DOHH2 (cell line): ENCODE measurements around the gene ZNF398.

ENCODE experiments used
- H3F3A ChIP-seq: fragments of 200-600 bp; sonication (generic), shearing (Covaris generic); 2 replicates; pipeline ENCODE4 v1.6.0; 2016; ENCODE audit warnings: antibody characterized with exemption, mild to moderate bottlenecking; ENCODE audit not compliant: control insufficient read depth, insufficient read depth
- H3K27ac ChIP-seq: fragments of 200-600 bp; sonication (generic); 2 replicates; pipeline ENCODE4 v1.5.1; 2014; ENCODE audit warnings: low read depth, mild to moderate bottlenecking, low read length, moderate library complexity
- H3K27me3 ChIP-seq: fragments of 200-600 bp; sonication (generic); 2 replicates; pipeline ENCODE4 v1.6.1; 2014; ENCODE audit warnings: mild to moderate bottlenecking, low read length, mixed read lengths; ENCODE audit not compliant: control insufficient read depth
- H3K36me3 ChIP-seq: fragments of 200-600 bp; sonication (generic); 2 replicates; pipeline ENCODE4 v1.6.1; 2014; ENCODE audit warnings: mild to moderate bottlenecking, low read length, moderate library complexity, mixed read lengths; ENCODE audit not compliant: control insufficient read depth
- H3K4me1 ChIP-seq: fragments of 200-600 bp; sonication (generic); 2 replicates; pipeline ENCODE4 v1.6.1; 2014; ENCODE audit warnings: mild to moderate bottlenecking, low read length, mixed read lengths; ENCODE audit not compliant: control insufficient read depth
- H3K4me2 ChIP-seq: fragments of 200-600 bp; sonication (generic); 2 replicates; pipeline ENCODE4 v1.6.0; 2014; ENCODE audit warnings: mild to moderate bottlenecking, low read length, moderate library complexity
- H3K4me3 ChIP-seq: fragments of 200-600 bp; sonication (generic); 2 replicates; pipeline ENCODE4 v1.5.1; 2014; ENCODE audit warnings: mild to moderate bottlenecking, low read length, mixed read lengths
- H3K79me2 ChIP-seq: fragments of 200-600 bp; sonication (generic); 2 replicates; pipeline ENCODE4 v1.6.1; 2014; ENCODE audit warnings: mild to moderate bottlenecking, low read length, mixed read lengths; ENCODE audit not compliant: control insufficient read depth
- H3K9me2 ChIP-seq: fragments of 200-600 bp; sonication (generic); replicated peaks from 2 replicates; pipeline ENCODE4 v1.6.1; 2014; ENCODE audit warnings: mild to moderate bottlenecking, low read length, mixed read lengths; ENCODE audit not compliant: control insufficient read depth
- H3K9me3 ChIP-seq: fragments of 200-600 bp; sonication (generic); 2 replicates; pipeline ENCODE4 v1.6.1; 2014; ENCODE audit warnings: antibody characterized with exemption, low read length, mixed read lengths; ENCODE audit not compliant: control insufficient read depth, insufficient read depth
- H4K20me1 ChIP-seq: fragments of 200-600 bp; sonication (generic); 2 replicates; pipeline ENCODE4 v1.6.0; 2014; ENCODE audit warnings: low read depth, mild to moderate bottlenecking, antibody characterized with exemption, low read length, moderate library complexity; ENCODE audit not compliant: control insufficient read depth, insufficient read depth
- CTCF ChIP-seq: fragments of 200-600 bp; sonication (generic); IDR thresholded peaks from one replicate; pipeline ENCODE4 v1.5.1; 2014; ENCODE audit warnings: antibody characterized with exemption, mild to moderate bottlenecking, low read depth, low read length; ENCODE audit not compliant: poor library complexity, severe bottlenecking
- EZH2phosphoT487 ChIP-seq: fragments of 200-600 bp; sonication (generic); IDR thresholded peaks from 2 replicates; pipeline ENCODE4 v1.6.1; 2017; ENCODE audit warnings: borderline replicate concordance, mild to moderate bottlenecking, antibody characterized with exemption, low read length, moderate library complexity, mixed read lengths

ZNF398 gene

GRCh38 chr7:149207324-149208035 is 60.2 kb downstream of the ZNF398 start:
- Histone ChIP-seq H3K36me3 (peaks cover 89% of the 10 kb centered on the region), H3K4me3 (no peak overlapping the region), H3K9me3 (no peaks in the 10 kb centered on the region), H3K27ac (no peak overlapping the region), H3K79me2 (peaks cover 22% of the 10 kb centered on the region), H3K9me2 (no peaks in the 10 kb centered on the region), H4K20me1 (peaks cover 7% of the 10 kb centered on the region; the same call in 1 of the 2 replicates), H3K4me2 (no peak overlapping the region), H3F3A (no peaks in the 10 kb centered on the region), H3K4me1 (no peaks in the 10 kb centered on the region), H3K27me3 (no peaks in the 10 kb centered on the region)
- no peak for TF ChIP-seq EZH2phosphoT487
- TF ChIP-seq CTCF = no peak

- H4K20me1 ChIP-seq = no peaks in the 10 kb centered on the region
- no peaks in the 10 kb centered on the region for H3K4me1 ChIP-seq
- no peak overlapping the region for H3K4me2 ChIP-seq
- H3F3A ChIP-seq = no peaks in the 10 kb centered on the region
- H3K27ac ChIP-seq = no peak overlapping the region
- no peaks in the 10 kb centered on the region for H3K9me3 ChIP-seq
- no peaks in the 10 kb centered on the region for H3K79me2 ChIP-seq
- H3K27me3 ChIP-seq = no peaks in the 10 kb centered on the region
- TF ChIP-seq EZH2phosphoT487 (no peak), CTCF (peak; percentile 98)
- no peaks in the 10 kb centered on the region for H3K9me2 ChIP-seq
- no peak overlapping the region for H3K4me3 ChIP-seq
- H3K36me3 ChIP-seq = peaks cover 89% of the 10 kb centered on the region
Observed at GRCh38 chr7:149209518-149210269, 62.4 kb downstream of the ZNF398 start.

- no peaks in the 10 kb centered on the region for H3K9me3 ChIP-seq
- H3F3A ChIP-seq = no peaks in the 10 kb centered on the region
- H3K27ac ChIP-seq = no peak overlapping the region
- no peak for TF ChIP-seq EZH2phosphoT487
- no peak for TF ChIP-seq CTCF
- H3K4me3 ChIP-seq = no peak overlapping the region
- H3K4me1 ChIP-seq = no peaks in the 10 kb centered on the region
- peaks cover 93% of the 10 kb centered on the region for H3K36me3 ChIP-seq
- no peak overlapping the region for H3K4me2 ChIP-seq
- H3K27me3 ChIP-seq = no peaks in the 10 kb centered on the region
- H4K20me1 ChIP-seq = no peaks in the 10 kb centered on the region
- no peaks in the 10 kb centered on the region for H3K9me2 ChIP-seq
- H3K79me2 ChIP-seq = no peaks in the 10 kb centered on the region
Observed at GRCh38 chr7:149210551-149210950, 63.3 kb downstream of the ZNF398 start.
